MV-4-11 (cell line): ENCODE results near the gene CCBE1.

ENCODE experiments used
- DNase-seq: peaks from one replicate; lab custom pipeline; 2025; lab: John Stamatoyannopoulos, UW

The CCBE1 gene

GRCh38 chr18:59570101-59570775 is 127.0 kb downstream of the CCBE1 start:
- DNase-seq: no peak

- DNase-seq: no peak
These were observed 127.8 kb downstream of the CCBE1 start for GRCh38 chr18:59569390-59569791.

- no peak for DNase-seq
These were observed 129.8 kb downstream of the CCBE1 start for GRCh38 chr18:59567431-59567830.

GRCh38 chr18:59566533-59566971 is 130.7 kb downstream of the CCBE1 start:
- DNase-seq: peak; percentile 24

GRCh38 chr18:59565957-59566356 is 131.3 kb downstream of the CCBE1 start:
- DNase-seq: peak; percentile 19

- DNase-seq: no peak
These were observed 132.7 kb downstream of the CCBE1 start for GRCh38 chr18:59564561-59564960.

GRCh38 chr18:59563176-59563785 is 133.9 kb downstream of the CCBE1 start:
- DNase-seq: no peak

GRCh38 chr18:59562751-59563150 is 134.5 kb downstream of the CCBE1 start:
- DNase-seq: peak; percentile 92

- DNase-seq: no peak
These were observed 135.6 kb downstream of the CCBE1 start for GRCh38 chr18:59561612-59562011.

GRCh38 chr18:59560556-59560955 is 136.7 kb downstream of the CCBE1 start:
- DNase-seq: no peak

- peak; percentile 22 for DNase-seq
These were observed 137.7 kb downstream of the CCBE1 start for GRCh38 chr18:59559528-59559927.

GRCh38 chr18:59555995-59556659 is 141.1 kb downstream of the CCBE1 start:
- no peak for DNase-seq

- DNase-seq: no peak
These were observed 142.4 kb downstream of the CCBE1 start for GRCh38 chr18:59554796-59555335.

GRCh38 chr18:59553273-59553870 is 143.9 kb downstream of the CCBE1 start:
- DNase-seq: no peak

GRCh38 chr18:59551902-59552635 is 145.2 kb downstream of the CCBE1 start:
- DNase-seq: peak; percentile 68

GRCh38 chr18:59550174-59550516 is 147.1 kb downstream of the CCBE1 start:
- no peak for DNase-seq

GRCh38 chr18:59549503-59550173 is 147.6 kb downstream of the CCBE1 start:
- no peak for DNase-seq

GRCh38 chr18:59547581-59548182 is 149.5 kb downstream of the CCBE1 start:
- DNase-seq: peak; percentile 77

GRCh38 chr18:59546188-59546587 is 151.0 kb downstream of the CCBE1 start:
- no peak for DNase-seq

- no peak for DNase-seq
These were observed 156.4 kb downstream of the CCBE1 start for GRCh38 chr18:59540780-59541179.

- no peak for DNase-seq
These were observed 156.9 kb downstream of the CCBE1 start for GRCh38 chr18:59540346-59540745.
